Stimulated activated CD8-positive, alpha-beta memory T cell treated with anti-CD3 and anti-CD28 coated beads, Interleukin-15, amount 100 ng/mL, for 1 hour (primary cell): ENCODE results near the gene TMEM271.
"Not testable (repeated sequence)": the region's sequence is repeated elsewhere in the genome, so short reads cannot be mapped to it uniquely, and the experiment has no call there.

Source experiments
- DNase-seq: peaks from one replicate; pipeline ENCODE4 v3.0.0-alpha.2; 2020; ENCODE audit warnings: low read depth

Gene TMEM271

DNA sequence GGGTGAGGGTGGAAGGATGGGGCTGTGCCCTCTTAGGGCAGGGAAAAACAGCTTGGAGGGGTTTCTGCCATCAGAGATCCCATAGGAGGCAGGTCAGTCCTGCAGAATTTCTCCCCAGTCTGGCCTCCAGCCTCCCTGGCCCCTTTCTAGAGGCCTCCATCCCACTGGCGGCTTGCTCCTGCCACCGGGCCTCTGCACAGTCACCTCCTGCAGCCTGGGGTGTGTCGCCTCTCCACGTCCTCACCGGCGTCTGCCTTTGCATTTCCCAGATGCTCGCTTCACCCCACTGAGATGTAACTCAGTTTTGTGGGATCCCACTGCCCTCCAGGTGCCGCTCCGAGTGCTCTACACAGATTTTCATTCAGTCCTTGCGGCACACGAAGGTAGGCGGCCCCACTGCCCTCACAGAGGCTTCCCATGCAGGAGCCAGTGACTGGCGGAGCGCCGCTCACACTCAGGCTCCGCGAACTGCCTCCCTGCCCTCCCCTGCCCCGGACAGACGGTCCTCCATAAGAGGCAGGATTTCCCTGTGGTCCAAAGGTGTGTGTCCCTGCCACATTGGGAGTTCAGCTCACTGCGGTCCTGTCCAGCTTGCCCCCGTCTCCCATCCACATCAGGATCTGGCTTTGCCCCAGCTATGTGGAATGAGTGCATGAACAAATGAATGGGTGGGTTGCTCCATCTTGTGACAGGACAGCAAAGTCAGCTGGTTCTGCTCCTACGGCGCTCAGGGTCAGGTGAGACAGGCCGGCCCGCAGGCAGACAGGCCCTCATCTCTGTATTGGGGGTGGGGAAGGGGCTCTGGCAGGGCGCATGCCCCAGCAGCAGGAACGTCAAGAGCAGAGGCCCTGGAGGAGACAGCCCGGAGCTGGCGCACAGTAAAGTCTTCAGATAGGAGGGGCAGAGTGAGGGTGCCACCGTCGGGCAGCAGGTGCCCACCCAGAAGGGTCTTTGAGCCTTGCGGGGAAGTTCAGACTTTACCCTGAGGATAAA, 2.7 kb upstream of the TMEM271 start:
- DNase-seq, result no peak

DNA sequence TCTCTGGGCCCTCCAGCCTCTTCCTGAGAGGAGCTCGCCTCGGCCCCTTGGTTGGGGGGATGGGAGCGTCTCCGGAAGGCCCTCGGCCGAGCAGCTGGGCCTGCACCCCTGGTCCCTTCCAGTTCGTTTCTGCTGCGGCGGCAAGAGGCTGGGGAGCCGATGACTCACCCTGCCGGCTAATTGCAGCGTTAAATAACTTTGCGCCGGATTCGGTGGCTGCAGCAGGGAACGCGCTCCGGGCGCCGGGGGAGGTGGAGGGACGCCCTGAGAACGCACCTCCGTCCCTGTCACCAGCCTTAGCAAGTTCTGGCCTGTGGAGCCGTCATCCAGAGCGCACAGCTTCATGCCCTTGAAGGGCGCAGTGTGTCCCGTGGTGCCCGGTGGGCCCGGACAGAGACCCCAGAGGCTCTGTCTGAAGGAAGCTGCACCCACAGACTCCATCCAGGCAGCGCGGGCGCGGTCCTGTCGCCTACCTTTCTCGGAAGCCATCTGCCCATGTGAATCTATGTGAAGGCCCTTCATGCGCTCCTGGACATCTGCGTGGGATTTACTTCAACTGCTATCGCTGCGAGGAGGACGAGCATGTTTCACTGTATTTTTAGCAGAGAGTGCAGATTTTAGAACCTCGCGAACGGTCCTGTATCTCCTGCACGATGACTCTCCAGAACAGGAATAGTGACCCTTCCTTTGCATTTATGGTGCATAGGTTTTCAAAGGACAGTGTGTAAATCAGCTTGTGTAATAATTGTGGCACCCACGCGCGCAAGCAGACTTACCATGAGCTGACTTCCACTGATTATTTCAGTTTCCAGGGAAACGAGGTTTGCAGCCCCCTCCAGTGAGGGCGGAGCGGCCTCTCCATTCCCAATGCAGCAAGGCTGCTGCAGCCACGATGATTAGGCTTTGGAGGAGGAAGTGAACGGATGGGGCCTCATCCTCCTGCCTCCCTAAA, 1.7 kb upstream of the TMEM271 start:
- no peak for DNase-seq

DNA sequence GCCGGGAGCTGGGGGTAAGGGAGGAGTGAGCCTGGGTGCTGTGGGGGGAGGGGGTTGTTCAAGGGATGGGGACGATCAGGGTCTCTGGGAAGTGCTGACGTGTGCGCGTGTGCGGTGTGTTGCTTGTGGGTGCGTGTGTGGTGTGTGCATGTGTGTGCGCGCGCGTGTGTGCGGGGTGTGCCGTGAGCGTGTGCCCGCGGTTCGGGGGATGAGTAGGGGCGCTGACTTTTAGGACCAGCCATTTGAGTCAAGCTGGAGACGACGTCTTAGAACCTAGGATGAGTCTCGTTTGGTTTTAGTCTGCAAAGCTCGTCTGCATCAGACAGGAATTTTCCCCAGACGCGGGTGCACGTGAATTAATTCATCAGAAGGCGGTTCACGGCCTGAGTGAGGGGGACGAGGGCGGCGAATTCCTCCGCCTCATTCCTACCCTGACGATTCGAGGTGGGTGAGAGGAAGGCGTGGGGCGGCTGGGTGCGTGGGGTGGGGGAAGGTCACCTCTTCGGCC, 950 bp upstream of the TMEM271 start:
- no peak for DNase-seq

DNA sequence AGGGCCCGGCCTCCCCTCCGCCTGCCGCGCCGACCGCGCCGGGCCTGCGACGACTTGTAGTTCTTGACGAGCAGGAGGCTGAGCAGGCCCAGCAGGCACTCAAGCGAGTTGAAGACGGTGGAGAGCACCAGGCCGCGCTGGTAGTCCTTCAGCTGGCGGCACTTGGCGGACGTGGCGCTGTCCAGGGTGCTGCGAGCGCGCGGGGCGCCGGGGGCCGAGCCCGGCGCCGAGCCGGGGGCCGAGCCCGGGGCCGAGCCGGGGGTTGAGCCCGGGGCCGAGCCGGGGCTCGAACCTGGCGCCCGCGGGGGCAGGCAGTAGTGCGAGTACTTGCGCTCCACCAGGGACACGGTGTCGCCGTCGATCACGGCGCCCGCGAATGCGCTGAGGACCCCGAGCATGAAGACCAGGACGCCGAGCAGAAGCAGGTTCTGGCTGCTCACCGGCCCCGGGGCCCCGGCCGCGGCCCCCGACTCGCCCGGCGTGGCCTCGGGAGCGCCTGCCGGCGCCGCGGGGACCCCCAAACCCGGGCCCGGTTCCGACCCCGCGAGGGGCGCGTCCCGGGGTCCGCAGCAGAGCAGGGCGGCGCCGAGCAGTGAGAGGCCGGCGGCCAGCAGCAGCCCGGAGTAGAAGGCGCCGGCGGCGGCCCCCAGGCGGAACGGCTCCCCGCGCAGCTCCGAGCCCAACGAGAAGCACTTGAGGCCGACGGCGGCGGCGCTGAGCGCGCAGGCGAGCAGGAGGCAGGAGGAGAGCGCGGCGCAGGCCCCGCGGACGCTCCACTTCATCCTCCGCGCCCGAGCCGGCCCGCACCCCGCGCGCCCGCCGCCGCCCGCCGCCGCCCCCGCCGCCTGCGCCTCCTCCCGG, 584 bp downstream of the TMEM271 start:
- no peak for DNase-seq

DNA sequence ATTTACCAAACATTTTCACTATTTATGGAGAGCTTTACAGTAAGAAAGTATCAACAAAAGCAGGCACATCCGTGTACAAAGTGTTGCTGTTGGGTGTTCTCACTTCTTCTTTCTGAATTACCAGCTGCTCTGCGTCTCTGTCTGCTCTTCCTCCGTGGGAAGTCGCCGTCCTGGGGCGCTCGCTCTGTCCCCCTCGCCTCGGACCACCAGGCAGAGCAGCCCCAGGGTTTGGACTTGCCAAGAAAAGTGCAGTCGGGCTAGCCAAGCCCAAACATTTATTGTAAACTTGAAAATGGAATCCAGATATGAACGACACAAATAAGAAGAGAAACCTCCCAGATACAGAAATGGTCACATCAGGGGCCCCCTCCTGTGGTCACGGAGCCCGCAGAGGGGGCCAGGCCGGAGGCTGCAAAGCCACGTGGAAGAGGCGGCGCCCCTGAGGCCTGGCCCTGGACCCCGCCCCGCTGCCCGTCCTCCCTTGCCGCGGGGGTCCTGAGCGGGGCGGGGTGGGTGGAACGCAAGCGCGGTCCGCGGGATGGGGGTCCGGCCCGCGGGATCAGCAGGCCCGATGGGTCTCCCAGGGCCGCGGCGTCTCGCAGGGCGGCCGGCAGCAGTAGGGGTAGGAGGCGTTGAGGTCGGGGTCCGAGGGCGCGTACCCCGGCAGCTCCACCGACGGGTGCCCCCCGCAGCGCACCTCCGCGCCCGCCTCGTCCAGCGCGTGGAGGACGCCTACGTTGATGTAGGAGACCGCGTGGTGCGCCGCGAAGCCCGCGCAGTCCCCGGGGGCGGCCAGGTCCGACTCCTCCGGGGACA, 1.5 kb downstream of the TMEM271 start:
- no peak for DNase-seq

DNA sequence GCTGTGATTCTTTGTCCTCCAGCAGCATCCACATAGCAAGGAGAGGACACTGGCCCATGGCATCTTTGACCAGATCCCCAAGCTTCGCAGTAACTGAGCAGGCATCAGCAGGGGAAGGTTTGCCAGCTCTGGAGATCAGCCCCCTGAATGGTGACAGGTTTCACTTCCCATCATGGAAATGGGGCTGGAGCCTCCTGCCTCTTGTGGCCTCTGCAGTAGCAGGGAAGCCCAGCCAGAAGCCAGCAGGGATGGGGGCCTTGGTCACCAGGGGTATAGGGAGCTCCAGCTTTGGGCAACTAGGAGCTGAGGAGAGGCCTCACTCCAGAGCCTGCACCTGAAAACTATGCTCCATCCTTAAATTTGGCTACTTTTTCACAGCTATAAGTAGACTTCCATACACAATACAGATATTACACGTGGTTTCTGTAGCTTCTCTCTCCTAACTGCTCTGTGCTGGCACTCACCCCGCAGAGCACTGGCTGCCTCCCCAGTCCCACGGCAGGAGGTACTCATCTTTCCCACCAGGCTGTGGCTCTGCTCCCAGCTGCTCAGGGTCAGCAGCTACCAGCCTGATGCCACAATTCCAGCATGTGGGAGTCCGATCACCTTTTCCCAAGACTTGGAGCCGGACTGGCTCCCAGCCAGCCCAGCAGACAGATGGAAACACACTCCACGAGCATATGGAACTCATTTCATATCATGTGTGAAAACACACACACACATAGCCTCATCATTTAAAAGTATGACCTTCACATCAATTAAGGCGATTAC, 2.8 kb downstream of the TMEM271 start:
- no peak for DNase-seq

DNA sequence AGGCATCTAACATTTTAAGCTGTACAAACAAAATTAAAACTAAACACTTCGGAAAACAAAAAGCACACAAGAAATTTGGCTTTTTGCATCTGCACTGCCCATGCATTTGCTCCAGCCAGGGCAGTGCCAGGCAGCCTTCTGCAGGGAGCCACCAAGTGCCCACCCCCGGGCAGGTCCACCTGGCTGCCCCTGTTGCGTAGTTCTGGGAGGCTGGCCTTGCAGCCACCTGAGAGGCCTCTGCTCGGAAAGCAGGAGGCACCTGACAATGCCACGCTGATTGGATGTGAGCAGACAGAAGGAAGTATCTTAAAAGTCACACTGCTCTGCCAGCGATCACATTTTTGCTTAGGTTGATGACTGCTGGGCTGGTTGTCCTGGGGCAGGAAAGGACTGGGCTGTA, 3.5 kb downstream of the TMEM271 start:
- no peak for DNase-seq

DNA sequence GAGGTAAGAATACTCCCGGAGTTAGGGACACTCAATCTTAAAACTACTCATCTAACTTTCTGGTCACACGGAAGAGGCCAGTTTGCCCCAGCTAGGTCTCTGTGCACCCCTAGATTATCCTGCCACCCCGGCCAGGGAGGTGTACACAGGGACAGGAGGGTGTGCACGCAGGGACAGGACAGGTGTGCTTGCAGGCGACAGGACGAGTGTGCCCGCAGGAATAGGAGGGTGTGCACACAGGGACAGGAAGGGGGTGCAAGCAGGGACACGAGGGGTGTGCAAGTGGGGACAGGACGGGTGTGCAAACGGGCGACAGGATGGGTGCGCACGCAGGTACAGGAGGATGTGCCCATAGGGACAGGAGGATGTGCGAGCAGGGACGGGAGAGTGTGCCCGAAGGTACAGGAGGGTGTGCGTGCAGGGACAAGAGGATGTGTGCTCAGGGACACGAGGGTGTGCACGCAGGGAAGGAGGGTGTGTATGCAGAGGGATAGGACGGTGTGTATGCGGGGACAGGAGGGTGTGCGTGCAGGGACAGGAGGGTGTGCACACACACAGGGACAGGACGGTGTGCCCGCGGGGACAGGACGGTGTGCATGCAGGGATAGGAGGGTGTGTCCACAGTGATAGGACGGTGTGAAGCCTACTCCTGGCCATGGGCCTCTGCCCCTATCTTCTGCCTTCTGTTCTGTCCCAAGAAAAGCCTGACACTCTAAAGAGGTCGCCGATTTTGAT, 4.1 kb downstream of the TMEM271 start:
- no peak for DNase-seq

DNA sequence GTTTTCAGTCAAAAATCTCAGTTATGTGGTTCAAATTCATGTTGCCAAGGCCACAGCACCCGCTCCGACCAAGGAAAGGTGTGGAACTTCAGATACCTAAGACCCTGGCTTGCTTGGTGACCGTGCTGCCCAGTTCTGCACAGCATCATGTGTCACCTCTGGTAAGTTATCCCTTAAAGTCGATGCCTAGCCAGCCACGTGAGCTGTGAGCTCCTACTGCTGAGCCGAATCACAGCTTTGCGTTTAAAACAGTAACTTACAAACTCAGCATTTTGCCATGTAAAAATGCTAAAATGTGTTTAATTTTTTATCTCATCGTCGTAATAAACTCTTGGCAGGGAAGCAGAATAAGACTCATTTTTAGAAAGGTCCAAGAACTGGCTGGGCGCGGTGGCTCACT, 5.3 kb downstream of the TMEM271 start:
- DNase-seq, result no peak

DNA sequence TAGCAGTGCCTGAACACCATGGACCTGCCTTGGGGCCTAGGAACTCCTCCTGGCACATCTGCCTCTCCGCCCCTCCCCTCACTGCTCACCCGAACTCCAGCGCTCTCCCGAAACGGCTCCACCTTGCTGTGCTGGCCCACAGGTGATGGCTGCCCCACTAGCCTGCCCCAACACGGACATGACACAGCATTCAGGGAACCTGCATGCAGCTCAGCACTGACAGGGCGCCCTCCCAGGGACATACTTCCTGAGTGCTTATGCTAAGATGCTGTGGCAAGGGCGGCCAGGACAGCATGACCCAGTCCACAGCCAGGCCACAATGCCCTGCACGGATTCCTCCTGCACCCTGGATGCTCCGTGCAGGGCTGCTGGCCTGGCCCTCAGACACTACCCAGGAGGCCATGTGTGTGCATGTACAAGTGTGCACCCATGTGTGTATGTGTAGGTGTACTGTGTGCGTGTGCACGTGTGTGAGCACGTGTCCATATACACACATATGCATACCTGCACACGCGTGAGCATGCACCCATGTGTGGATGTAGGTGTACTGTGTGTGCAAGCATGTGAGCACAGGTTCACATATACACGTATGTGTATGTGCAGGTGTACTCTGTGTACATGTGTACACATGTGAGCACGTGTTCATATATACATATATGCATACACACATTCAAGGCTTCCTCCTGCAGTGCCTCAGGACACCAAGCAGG, 6.0 kb downstream of the TMEM271 start:
- DNase-seq, result no peak

DNA sequence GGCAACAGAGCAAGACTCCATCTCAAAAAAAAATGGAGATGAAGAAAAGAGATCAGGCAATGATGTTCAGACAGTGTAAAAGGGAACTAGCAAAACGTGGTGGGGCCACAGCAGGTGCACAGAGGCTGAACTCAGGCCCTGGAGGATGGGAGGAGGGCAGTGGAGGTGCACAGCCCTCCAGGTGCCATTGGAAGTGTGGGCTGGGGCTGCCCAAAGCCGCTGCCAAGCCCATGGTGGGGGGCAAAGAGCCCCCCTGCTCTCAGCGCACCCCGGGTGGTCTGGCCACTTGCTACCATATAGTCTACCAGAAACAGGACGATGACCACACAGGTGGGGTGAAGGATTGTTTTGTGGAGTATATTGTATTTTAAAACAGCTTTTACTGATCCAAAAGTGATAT, 7.1 kb downstream of the TMEM271 start:
- no peak for DNase-seq

DNA sequence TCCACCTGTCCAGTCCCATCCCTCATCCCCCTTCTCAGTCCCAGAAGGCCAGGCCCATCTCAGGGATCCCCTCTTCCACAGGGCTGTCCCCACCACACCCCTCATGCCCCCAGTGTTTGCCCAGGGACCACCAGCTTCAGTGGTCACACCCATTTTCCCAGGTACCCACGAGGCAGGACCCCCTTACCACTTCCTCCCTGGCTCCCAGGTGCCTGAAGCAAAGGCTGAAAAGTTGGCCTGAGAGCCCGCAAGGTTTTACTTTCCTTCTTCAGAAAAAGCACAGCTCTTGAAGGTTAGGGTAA, 7.8 kb downstream of the TMEM271 start:
- DNase-seq, result no peak

DNA sequence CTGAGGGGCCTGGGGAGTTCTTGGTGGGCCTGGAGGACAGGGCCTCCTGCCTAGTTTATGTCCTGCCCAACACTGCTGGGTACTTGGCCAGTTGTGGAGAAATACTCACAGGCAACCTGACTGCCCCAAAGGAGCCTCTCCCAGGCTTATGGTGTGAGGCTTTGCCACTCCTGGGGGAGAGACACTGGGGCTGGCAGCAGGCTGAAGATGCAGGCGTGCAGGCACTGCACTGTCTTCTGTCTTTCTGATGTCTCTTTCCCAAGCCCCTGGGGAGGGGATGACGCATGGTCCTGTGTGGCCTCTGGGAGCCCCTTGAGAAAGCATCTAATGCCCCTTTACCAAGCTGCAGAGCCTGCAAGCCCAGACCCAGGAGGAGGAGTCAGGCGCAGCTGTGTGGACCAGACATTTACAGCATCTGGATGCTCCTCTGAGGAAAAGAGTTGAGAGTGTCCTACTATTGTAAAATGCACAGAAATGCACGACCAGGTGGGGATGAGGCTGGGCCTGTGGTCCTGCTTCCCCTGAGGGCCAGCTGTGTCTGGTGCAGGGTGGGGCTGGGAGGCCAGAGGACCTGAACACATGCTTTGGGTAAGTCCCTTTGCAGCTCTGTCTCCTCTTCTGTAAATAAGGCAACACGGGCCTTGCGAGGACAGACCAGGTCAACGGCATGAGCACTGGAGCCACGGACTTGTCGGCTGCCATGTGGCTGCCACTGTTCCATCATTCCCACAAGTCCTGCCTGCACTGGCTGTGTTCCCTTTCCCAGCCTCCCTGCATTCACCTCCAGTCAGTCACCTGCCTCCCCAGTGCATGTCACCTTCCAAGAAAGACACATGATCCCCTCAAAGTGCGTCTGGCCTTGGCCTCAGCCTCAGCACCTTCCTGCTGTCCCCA, 8.4 kb downstream of the TMEM271 start:
- DNase-seq, result no peak

DNA sequence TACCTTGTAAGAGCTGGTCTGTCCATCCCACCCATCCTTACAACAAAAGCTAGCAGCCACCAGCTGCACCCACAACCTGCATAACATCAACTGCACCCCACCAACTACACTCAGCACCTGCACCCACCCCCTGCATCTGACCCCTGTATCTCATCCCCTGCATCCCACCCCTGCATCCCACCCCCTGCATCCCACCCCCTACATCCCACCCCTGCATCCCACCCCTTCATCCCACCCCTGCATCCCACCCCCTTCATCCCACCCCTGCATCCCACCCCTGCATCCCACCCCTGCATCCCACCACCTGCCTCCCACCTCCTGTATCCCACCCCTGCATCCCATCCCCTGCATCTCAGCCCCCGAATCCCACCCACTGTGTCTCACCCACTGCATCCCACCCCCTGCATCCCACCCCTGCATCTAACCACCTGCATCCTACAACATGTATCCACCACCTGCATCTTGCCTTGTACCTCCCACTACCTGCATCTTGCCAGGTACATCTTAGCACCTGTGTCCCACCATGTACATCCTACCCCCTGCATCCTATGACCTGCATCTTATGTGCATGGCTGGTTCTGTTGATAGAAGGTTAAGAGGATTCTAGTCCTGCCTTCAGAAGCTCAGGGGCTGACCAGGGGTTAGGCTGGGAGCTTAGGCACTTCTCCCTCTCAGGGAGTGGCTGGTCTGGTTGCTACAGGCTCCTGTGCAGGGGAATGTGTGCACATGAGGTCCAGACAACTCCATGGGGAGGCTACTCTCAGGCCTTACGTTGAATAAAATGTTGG, 9.4 kb downstream of the TMEM271 start:
- DNase-seq, result no peak

DNA sequence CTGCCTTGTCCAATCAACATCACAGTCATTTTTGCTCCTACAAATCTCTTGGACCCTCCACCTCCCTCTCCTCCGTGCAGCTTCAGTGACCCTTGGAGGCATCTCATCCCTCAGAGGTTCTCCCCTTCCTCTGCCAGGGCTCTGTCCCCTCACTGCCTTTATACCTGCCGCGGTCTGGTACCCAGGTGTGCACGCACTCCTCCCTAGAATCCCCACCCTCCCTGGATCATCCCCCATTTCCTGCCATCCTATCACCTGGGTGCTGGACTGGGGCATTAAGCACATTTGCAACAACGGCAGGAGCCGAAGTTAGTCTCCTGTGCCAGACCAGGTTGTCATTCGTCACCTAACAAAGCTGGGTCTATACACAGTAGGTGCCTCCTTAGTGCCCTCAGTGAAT, 10.1 kb downstream of the TMEM271 start:
- DNase-seq, result no peak

DNA sequence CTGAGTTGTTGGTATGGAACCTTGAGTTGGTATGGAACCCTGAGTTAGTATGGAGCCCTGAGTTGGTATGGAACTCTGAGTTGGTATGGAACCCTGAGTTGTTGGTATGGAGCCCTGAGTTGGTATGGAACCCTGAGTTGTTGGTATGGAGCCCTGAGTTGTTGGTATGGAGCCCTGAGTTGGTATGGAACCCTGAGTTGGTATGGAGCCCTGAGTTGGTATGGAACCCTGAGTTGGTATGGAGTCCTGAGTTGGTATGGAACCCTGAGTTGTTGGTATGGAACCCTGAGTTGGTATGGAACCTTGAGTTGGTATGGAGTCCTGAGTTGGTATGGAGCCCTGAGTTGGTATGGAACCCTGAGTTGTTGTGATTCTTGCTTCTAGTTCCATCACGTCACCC, 10.5 kb downstream of the TMEM271 start:
- DNase-seq, result not testable (repeated sequence)

DNA sequence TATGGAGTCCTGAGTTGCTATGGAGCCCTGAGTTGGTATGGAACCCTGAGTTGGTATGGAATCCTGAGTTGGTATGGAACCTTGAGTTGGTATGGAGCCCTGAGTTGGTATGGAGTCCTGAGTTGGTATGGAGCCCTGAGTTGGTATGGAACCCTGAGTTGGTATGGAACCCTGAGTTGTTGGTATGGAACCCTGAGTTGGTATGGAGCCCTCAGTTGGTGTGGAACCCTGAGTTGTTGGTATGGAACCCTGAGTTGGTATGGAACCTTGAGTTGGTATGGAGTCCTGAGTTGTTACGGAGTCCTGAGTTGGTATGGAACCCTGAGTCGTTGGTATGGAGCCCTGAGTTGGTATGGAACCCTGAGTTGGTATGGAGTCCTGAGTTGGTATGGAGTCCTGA, 13.6 kb downstream of the TMEM271 start:
- not testable (repeated sequence) for DNase-seq
